ENCODE results near the gene SNRNP200.

DNA sequence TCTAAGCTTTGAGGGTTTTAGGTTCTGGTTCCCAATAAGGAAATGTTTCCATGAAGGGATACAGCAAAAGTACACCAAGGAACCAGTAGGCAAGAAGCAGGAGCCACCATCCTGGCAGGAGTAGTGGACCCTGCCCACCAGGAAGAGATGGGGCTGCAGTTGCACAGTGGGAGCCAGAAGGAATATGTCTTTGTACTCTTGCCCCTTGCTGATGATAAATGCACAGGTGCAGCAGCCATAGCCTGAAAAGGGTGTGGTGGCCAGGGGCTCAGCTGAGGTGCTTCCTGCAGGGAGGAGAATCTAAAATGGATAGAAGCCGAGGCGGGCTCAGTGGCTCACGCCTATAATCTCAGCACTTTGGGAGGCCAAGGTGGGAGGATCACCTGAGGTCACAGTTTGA is 67.1 kb downstream of the SNRNP200 start:
- no peak for TF ChIP-seq EZH2 (optimal IDR thresholded peaks at IDR 0.05; ENCODE audit: low read depth, low read length)
- TF ChIP-seq, protein P1, sequence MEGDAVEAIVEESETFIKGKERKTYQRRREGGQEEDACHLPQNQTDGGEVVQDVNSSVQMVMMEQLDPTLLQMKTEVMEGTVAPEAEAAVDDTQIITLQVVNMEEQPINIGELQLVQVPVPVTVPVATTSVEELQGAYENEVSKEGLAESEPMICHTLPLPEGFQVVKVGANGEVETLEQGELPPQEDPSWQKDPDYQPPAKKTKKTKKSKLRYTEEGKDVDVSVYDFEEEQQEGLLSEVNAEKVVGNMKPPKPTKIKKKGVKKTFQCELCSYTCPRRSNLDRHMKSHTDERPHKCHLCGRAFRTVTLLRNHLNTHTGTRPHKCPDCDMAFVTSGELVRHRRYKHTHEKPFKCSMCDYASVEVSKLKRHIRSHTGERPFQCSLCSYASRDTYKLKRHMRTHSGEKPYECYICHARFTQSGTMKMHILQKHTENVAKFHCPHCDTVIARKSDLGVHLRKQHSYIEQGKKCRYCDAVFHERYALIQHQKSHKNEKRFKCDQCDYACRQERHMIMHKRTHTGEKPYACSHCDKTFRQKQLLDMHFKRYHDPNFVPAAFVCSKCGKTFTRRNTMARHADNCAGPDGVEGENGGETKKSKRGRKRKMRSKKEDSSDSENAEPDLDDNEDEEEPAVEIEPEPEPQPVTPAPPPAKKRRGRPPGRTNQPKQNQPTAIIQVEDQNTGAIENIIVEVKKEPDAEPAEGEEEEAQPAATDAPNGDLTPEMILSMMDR (IDR thresholded peaks at IDR 0.05; ENCODE audit: low read length): no peak
